IPS-18c (cell line): ENCODE measurements around the gene ITLN2.
"Not testable (repeated sequence)": the region's sequence is repeated elsewhere in the genome, so short reads cannot be mapped to it uniquely, and the experiment has no call there.

Experiments used
- H3K4me3 ChIP-seq: 2 replicates; pipeline ENCODE4 v1.7.0; 2013; ENCODE audit warnings: low read depth, mild to moderate bottlenecking, low read length, moderate library complexity; ENCODE audit not compliant: insufficient read depth
- H3K9me3 ChIP-seq: one replicate; pipeline ENCODE4 v1.6.1; 2013; ENCODE audit warnings: mild to moderate bottlenecking, low read length, moderate library complexity; ENCODE audit not compliant: control insufficient read depth, insufficient read depth

ITLN2 gene

GRCh38 chr1:160971618-160972056 lies 17.0 kb upstream of the ITLN2 start:
- Histone ChIP-seq H3K9me3 (no peaks in the 10 kb centered on the region), H3K4me3 (no peak overlapping the region)

DNA sequence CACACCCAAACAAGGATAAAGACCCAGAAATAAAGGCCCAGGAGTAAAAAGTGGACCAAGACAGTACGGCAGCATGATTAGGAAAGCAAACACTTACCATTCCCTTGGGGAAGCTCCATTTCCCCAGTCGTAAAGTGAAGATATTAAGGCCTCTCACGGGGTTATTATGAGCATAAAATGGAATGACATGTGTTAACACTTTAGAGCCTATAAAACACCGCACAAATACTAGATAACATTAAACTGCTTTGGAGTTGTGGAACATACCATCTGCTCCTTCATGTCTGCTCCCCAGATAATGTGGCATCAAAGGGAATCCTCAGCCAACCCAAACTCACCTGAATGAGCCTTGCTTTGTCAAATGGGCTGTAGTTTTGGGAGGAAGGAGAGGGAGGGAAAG lies 8.9 kb upstream of the ITLN2 start:
- Histone ChIP-seq H3K4me3 (no peak overlapping the region), H3K9me3 (no peaks in the 10 kb centered on the region)

DNA sequence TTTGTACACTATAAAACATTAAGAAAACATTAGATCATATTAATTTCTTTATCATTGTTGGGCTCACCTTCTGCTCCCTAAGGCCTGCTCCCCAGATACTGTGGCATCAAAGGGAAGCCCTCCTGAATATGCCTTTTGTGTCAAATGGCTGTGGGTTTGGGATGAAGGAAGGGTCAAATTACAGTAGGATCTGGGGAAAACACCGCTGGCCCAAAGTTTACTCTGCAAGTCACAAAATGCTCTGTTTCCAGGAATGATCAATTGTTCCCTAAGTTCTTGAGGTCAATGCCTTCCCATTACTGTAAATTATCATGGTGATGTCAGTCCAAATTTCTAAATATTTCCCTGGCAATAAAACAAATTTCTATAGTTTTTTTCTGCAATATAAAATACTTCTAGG lies 6.8 kb upstream of the ITLN2 start:
- no peak overlapping the region for H3K4me3 ChIP-seq

GRCh38 chr1:160956966-160957365 lies 2.4 kb upstream of the ITLN2 start:
- Histone ChIP-seq H3K9me3 (no peaks in the 10 kb centered on the region), H3K4me3 (no peak overlapping the region)

More for the DNA sequence above, 6.8 kb upstream of the ITLN2 start:
- H3K9me3 ChIP-seq, result no peaks in the 10 kb centered on the region

DNA sequence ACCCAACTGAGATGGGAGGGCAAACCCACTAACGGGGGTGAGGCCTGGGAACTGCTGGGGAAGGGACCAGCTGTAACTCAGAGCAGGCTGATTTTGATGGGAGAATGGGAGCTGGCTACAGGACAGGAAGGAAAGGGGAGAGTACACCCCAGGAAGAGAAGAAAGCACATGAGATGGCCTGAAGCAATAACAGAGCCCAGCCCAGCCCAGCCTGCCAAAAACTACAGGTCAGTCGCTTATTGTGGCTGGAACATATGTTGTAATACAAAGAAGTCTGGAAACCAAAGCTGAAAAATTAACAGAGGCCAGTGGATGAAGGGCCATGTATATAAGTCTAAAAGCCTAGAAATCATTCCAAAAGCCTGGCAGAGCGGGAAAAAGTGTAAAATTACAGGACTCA lies 1.6 kb downstream of the ITLN2 start:
- H3K4me3 ChIP-seq, result no peak overlapping the region

DNA sequence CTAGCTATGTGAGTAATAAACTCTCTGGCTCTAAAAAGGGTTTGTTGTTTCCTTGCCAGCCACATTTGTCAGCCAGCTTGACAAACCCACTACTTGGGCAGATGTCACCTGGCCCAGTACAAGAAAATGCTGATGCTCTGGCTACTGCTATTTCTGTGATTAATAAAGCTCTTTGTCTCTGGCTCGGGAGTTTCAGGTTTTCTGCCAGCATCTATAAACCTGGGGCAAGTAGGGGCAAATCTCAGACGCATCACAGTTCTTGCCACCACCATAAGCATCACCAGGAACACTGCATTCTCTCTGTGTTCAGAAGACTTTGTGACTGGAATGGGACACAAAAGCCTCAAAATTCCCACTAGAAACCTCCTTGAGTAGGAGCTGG lies 2.5 kb downstream of the ITLN2 start:
- H3K9me3 ChIP-seq, result no peaks in the 10 kb centered on the region
- no peak overlapping the region for H3K4me3 ChIP-seq

More for the DNA sequence above, 1.6 kb downstream of the ITLN2 start:
- H3K9me3 ChIP-seq, result no peaks in the 10 kb centered on the region

- H3K9me3 ChIP-seq, result no peaks in the 10 kb centered on the region
- no peak overlapping the region for H3K4me3 ChIP-seq
Observed at GRCh38 chr1:160951443-160952128, 3.0 kb downstream of the ITLN2 start.

DNA sequence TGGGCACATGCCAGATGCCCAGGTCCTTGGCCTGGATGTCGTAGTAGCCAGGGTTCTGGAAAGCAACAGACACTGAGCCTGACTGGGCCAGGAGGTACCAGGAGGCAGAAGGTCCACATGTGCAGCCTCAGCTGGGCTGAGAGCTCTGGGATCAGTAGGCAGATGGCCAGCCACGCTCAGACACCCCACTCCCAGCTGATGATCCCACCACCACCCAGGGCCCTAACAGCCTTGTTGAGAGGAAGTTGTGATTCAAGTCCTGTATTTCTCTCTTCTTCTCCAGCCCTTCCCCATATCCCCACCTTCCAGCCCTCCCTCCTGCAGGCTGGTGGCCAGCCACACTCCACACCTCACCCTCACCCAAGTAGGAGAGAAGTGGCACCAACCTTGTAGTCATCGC lies 4.0 kb downstream of the ITLN2 start:
- Histone ChIP-seq H3K9me3 (no peaks in the 10 kb centered on the region), H3K4me3 (no peak overlapping the region)

- Histone ChIP-seq H3K4me3 (no peak overlapping the region), H3K9me3 (no peaks in the 10 kb centered on the region)
Observed at GRCh38 chr1:160949881-160950280, 4.7 kb downstream of the ITLN2 start.

GRCh38 chr1:160949216-160949880 lies 5.3 kb downstream of the ITLN2 start:
- H3K9me3 ChIP-seq, H3K4me3 ChIP-seq: not testable (repeated sequence)

DNA sequence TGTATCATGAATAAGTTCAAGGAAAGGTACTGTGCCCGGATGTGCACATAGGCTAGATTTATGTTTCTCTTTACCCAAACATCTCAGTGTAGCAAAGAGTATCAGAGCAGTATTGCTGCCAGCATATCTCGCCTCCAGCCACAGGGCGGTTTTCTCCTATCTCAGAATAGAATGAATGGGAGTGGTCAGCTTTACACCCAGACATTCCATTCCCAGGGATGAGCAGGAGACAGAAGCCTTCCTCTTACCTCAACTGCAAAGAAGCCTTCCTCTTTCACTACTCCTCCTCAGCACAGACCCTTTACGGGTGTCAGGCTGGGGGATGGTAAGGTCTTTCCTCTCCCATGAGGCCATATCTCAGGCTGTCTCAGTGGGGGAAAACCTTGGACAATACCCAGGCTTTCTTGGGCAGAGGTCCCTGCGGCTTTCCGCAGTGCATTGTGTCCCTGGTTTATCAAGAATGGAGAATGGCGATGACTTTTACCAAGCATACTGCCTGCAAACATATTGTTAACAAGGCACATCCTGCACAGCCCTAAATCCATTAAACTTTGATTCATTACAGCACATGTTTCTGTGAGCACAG lies 7.3 kb downstream of the ITLN2 start:
- H3K9me3 ChIP-seq, H3K4me3 ChIP-seq: not testable (repeated sequence)

DNA sequence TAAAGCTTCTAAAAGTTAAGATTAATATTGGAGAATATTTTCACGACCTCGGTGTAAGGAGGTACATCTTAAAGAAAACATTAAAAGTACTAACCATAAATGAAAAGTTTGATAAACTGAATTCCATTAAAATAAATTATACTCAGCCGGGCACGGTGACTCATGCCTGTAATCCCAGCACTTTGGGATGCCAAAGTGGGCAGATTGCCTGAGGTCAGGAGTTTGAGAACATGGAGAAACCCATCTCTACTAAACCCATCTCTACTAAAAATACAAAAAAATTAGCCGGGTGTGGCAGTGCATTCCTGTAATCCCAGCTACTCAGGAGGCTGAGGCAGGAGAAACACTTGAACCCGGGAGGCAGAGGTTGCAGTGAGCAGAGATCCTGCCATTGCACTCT lies 8.7 kb downstream of the ITLN2 start:
- not testable (repeated sequence) for H3K4me3 ChIP-seq

DNA sequence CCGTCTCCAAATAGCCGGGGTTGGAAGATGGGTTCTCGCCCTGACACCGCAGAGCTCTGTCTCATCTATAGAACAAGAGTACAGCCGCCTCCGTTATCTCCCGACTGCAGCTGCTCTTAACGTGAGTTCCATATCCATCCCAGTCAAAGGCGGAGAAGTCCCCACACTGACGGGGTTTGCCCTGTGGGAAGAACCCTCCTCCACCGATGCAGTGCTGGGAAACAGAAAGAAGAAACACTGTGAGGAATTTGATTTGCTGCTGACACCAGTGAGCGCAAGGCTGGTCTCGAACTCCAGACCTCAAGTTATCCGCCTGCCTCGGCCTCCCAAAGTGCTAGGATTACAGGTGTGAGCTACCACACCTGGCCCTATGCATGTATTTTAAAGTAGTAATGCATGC lies 9.5 kb downstream of the ITLN2 start:
- H3K9me3 ChIP-seq, result peaks cover 2% of the 10 kb centered on the region
- H3K4me3 ChIP-seq, result no peak overlapping the region

More for the DNA sequence above, 8.7 kb downstream of the ITLN2 start:
- not testable (repeated sequence) for H3K9me3 ChIP-seq

DNA sequence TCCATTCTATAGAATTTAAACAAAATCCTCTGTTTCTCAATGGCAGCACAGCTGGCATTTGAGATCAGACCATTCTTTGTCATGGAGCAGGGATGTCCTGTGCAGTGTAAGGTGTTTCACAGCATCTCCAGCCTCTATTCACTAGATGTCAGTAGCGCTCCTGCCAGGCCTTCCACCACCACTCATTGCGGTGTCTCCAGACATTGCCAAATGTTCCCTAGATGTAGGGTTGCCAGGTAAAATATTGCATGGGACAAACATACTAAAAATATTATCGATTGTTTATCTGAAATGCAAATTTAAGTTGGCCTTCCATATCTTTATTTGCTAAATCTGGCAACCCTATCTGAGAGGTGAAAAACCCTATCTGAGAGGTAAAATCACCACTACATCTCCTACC lies 11.7 kb downstream of the ITLN2 start:
- Histone ChIP-seq H3K9me3 (peaks cover 2% of the 10 kb centered on the region), H3K4me3 (no peak overlapping the region)

DNA sequence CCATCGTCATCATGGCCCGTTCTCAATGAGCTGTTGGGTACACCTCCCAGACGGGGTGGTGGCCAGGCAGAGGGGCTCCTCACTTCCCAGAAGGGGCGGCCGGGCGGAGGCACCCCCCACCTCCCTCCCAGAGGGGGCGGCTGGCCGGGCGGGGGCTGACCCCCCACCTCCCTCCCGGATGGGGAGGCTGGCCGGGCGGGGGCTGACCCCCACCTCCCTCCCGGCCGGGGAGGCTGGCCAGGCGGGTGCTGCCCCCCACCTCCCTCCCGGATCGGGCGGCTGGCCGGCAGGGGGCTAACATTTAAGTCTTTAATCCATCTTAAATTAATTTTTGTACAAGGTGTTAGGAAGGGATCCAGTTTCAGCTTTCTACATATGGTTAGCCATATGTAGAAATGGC lies 17.9 kb downstream of the ITLN2 start:
- not testable (repeated sequence) for H3K4me3 ChIP-seq, H3K9me3 ChIP-seq

- no peak overlapping the region for H3K4me3 ChIP-seq
- peaks cover 5% of the 10 kb centered on the region for H3K9me3 ChIP-seq
Observed at GRCh38 chr1:160935527-160936258, 18.9 kb downstream of the ITLN2 start.

GRCh38 chr1:160933305-160933704 lies 21.3 kb downstream of the ITLN2 start:
- H3K9me3 ChIP-seq, H3K4me3 ChIP-seq: not testable (repeated sequence)
